Kidney epithelial cell (primary cell): ENCODE data around the gene COL1A1. TPM values are rescaled to one million over a fixed set of nuclear protein-coding genes. Genes with fewer than 3 reads are reported as not detected.

ENCODE experiments used
- DNase-seq: peaks from one replicate; pipeline ENCODE4 v3.0.0-alpha.2; 2010; ENCODE audit warnings: low read depth
- H3K27me3 ChIP-seq: 2 replicates; pipeline ENCODE4 v1.6.0; 2011; ENCODE audit warnings: low read length; ENCODE audit not compliant: control insufficient read depth, insufficient read depth
- H3K36me3 ChIP-seq: 2 replicates; pipeline ENCODE4 v1.5.1; 2011; ENCODE audit warnings: low read length; ENCODE audit not compliant: control insufficient read depth, insufficient read depth
- H3K4me3 ChIP-seq: 2 replicates; pipeline ENCODE4 v1.5.1; 2011; ENCODE audit warnings: low read depth, mild to moderate bottlenecking, control low read depth, low read length
- total RNA-seq: library from RNA; depleted of rRNA; stranded (reverse); fragments of >200 nt; gene quantifications from 2 replicates; pipeline ENCODE4 v1.2.3, GENCODE V29; 2015
- TF ChIP-seq, protein P1 (sequence below): IDR thresholded peaks from 2 replicates; pipeline ENCODE4 v1.5.1; 2011; ENCODE audit warnings: mild to moderate bottlenecking, moderate library complexity, low read length, control low read depth, inconsistent platforms; ENCODE audit not compliant: insufficient read depth, poor library complexity, severe bottlenecking

Gene COL1A1
- total RNA-seq, 1 donor from 2014 or later: 139 TPM

DNA sequence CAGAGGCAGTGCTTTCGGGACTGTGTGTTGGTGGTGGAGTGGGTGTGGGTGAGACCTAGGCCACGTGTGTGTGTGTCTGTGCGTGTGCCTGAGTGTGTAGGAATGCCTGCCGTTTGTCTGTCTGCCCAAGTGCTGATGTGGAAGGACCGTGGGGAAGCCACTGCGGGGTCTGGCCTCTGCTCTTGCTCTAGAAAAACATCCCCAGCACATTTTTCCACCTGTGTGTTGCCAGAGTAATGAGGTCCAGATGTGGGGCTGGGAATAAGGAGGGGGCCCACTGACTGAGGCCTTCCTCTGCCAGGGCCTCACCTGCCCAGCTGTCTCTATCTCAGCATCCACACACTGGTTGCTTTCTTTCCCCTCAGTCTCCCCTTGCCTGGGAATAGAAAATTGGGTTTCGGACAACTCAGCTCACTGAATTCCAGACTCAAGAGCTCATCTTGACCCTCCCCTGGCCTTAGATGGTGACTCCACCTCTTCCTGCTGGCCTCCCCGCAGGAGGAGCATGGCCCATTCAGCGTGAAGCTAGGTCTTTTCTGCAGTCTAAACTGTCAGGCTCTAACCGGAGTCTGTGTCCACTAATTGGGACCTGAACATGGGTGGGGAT, 28.0 kb downstream of the COL1A1 start:
- TF ChIP-seq, protein P1, sequence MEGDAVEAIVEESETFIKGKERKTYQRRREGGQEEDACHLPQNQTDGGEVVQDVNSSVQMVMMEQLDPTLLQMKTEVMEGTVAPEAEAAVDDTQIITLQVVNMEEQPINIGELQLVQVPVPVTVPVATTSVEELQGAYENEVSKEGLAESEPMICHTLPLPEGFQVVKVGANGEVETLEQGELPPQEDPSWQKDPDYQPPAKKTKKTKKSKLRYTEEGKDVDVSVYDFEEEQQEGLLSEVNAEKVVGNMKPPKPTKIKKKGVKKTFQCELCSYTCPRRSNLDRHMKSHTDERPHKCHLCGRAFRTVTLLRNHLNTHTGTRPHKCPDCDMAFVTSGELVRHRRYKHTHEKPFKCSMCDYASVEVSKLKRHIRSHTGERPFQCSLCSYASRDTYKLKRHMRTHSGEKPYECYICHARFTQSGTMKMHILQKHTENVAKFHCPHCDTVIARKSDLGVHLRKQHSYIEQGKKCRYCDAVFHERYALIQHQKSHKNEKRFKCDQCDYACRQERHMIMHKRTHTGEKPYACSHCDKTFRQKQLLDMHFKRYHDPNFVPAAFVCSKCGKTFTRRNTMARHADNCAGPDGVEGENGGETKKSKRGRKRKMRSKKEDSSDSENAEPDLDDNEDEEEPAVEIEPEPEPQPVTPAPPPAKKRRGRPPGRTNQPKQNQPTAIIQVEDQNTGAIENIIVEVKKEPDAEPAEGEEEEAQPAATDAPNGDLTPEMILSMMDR: no peak
- no peaks in the 10 kb centered on the region for H3K27me3 ChIP-seq
- peak; percentile 65 for DNase-seq
- H3K36me3 ChIP-seq: no peaks in the 10 kb centered on the region
- no peak overlapping the region for H3K4me3 ChIP-seq

DNA sequence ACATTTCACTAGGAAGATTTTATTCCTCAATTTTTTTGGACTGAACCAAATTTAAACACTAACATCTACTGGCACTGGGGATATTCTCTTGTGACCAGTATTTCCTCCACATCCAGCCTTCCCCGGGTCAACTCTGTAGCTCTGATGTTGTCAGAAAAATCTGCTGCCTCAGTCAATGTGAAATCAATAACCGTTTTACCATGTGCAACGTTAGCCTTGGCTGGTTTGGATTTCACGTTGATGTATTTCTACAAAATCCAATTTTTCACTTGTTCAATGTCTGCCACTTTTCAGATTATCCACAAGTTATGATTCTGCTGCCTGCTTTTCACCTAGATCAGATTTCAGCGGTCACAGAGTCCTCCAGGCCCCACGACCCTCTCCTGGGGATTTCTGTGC, 28.5 kb downstream of the COL1A1 start:
- H3K36me3 ChIP-seq: no peaks in the 10 kb centered on the region
- H3K4me3 ChIP-seq: no peak overlapping the region
- DNase-seq: no peak
- TF ChIP-seq, protein P1: no peak
- H3K27me3 ChIP-seq: peaks cover 4% of the 10 kb centered on the region

DNA sequence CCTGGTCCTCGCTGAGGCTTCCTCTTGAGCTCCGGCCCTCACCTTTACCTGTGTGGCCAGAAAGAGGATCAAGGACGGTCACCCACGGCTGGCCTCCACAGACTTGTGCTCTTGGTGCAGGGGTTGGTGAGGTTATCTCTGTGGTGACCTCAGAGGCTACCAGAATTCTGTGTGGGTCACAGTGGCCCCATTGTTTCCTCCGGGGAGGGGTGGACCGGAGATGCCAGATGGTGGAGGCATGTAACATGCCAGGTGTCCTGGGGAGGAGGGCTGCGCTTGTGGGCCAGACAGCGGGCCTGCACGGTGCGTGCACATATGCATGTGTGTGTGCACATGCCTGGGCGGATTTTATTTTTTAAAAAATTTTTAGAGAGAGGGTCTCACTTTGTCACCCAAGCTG, 29.3 kb downstream of the COL1A1 start:
- TF ChIP-seq, protein P1: no peak
- DNase-seq: no peak
- H3K36me3 ChIP-seq: no peaks in the 10 kb centered on the region
- H3K4me3 ChIP-seq: no peak overlapping the region
- H3K27me3 ChIP-seq: peaks cover 4% of the 10 kb centered on the region

DNA sequence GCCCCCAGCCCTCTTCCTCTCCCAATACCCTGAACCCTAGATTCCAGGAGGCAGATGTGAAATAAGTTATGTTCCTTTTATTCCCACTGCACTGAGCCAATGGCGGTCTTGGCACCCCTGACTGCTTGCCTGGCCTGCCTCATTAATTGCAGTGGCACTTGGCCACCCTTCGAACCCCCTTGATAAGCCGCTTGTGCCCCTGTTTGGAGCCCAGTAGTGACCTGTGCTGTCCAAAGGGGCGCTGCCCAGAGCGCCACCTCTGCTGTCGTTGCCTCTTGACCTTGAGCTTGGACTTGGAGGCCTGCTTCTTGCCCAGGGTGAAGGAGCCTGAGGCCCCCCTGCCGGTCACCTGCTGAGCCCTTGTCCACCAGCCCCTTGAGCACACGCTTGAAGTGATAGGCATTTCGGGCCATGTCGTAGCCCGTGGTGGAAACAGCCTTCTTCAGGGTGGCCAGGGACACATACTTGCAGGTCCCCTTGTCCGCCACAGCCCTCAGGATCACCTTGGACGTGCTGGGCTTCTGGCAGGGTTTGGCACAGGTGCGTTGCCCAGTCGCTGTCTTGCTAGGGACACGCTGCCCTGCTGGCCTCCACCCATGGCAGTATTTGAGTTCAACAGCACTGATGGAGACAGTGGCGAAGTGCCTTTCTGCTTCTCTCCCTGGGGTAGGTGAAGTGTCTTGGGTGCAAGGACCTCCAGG, 29.9 kb downstream of the COL1A1 start:
- peaks cover 4% of the 10 kb centered on the region for H3K27me3 ChIP-seq
- no peak for DNase-seq
- no peaks in the 10 kb centered on the region for H3K36me3 ChIP-seq
- no peak overlapping the region for H3K4me3 ChIP-seq
- TF ChIP-seq, protein P1: no peak

DNA sequence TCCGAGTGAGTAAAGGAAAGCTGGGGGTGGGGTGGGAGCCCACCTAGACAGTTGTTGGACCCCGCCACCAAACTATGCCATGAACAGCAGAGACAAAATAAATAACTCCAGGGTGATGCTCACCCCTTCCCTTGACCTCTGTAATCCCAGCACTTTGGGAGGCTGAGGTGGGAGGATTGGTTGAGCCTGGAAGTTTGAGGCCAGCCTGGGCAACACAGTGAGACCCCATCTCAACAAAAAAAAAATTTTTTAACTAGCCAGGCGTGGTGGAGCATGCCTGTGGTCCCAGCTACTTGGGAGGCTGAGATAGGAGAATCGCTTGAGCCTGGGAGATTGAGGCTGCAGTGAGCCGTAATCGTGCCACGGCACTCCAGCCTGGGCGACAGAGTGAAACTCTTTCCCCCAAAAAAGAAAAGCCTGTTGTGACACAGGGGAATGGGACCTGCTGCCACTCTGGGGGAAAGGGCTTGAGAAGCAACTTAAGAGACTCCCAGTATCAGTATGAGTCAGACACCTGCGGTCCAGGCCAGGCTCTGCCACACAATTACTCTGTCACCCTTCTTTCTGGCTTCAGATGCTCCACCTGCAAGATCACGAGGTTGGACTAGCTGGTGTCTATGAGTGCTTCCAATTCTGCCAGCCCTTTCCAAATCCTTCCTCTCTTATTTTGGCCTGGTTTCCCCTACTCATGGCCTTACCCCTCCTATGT, 30.6 kb downstream of the COL1A1 start:
- no peak for DNase-seq
- peaks cover 4% of the 10 kb centered on the region for H3K27me3 ChIP-seq
- H3K4me3 ChIP-seq: no peak overlapping the region
- TF ChIP-seq, protein P1: no peak
- H3K36me3 ChIP-seq: no peaks in the 10 kb centered on the region
